ENCODE data around the gene RAB3GAP1.

RAB3GAP1 gene

DNA sequence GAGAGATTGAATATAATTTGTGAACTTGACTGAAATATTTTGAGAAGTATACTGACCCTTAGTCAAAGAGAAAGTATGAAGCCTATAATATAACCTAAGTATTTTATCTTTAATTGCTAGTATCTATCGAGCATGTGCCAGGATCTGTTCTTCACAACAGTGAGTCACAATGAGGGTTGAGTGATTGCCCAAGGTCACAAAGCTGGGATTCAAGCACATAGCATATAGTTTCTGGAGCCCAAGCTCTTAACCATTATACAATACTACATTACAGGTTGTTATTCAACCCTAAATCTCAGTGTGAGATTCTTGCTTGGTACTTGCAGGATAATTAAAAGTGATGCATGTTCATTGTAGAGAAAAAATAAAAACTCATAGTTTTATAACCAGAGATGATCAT lies 97.2 kb downstream of the RAB3GAP1 start:
- CTCF ChIA-PET, result no interaction called here
- POLR2A ChIA-PET, result no interaction called here
- TF ChIP-seq LEF1 (IDR thresholded peaks at IDR 0.05; ENCODE audit: borderline replicate concordance), result no peak
- TF ChIP-seq FOXK2 (IDR thresholded peaks at IDR 0.05), result no peak
- no peak for TF ChIP-seq L3MBTL2 (conservative IDR thresholded peaks at IDR 0.05)
- no peak for TF ChIP-seq HDGF (IDR thresholded peaks at IDR 0.05; ENCODE audit: borderline replicate concordance)
- TF ChIP-seq ZNF384 (IDR thresholded peaks at IDR 0.05), result no peak
- no peak for TF ChIP-seq CTBP1 (IDR thresholded peaks at IDR 0.05; ENCODE audit: borderline replicate concordance)
- TF ChIP-seq, protein P1, sequence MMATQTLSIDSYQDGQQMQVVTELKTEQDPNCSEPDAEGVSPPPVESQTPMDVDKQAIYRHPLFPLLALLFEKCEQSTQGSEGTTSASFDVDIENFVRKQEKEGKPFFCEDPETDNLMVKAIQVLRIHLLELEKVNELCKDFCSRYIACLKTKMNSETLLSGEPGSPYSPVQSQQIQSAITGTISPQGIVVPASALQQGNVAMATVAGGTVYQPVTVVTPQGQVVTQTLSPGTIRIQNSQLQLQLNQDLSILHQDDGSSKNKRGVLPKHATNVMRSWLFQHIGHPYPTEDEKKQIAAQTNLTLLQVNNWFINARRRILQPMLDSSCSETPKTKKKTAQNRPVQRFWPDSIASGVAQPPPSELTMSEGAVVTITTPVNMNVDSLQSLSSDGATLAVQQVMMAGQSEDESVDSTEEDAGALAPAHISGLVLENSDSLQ (IDR thresholded peaks at IDR 0.05), result no peak
- TF ChIP-seq FOXA1 (IDR thresholded peaks at IDR 0.05), result no peak
- no peak for TF ChIP-seq TARDBP (IDR thresholded peaks at IDR 0.05)
- TF ChIP-seq FOXM1 (IDR thresholded peaks at IDR 0.05; ENCODE audit: borderline replicate concordance), result no peak

DNA sequence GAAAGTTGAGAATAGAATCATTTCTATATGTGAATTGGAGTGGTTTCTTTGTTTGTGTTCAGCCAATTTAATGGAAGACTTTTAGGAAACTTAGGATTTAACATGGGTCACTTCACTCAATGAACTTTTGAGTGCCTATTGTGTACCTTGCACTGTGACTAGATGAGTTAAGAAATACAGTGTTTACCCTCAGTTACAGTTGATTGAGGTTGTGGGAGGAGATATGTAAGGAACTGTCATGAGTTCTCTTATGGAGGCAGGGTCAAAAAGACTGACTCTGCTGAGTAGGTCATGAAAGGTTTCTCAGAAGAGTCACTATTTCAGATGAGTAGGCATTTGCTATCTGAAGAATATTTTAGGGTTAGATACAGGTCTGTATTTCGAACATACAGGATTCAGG lies 98.6 kb downstream of the RAB3GAP1 start:
- no peak for DNase-seq (ENCODE audit: extremely low spot score)
- TF ChIP-seq, protein P1 (IDR thresholded peaks at IDR 0.05), result no peak
- TF ChIP-seq SUZ12 (IDR thresholded peaks at IDR 0.05) (no peak), ARNT (IDR thresholded peaks at IDR 0.05) (no peak), FOXM1 (IDR thresholded peaks at IDR 0.05; ENCODE audit: borderline replicate concordance) (no peak), FOXK2 (IDR thresholded peaks at IDR 0.05) (no peak), SP1 (IDR thresholded peaks at IDR 0.05) (no peak), FOXA1 (IDR thresholded peaks at IDR 0.05) (no peak), L3MBTL2 (conservative IDR thresholded peaks at IDR 0.05) (no peak), CTBP1 (IDR thresholded peaks at IDR 0.05; ENCODE audit: borderline replicate concordance) (no peak), TARDBP (IDR thresholded peaks at IDR 0.05) (no peak)
- POLR2A ChIA-PET, result no interaction called here
- CTCF ChIA-PET, result no interaction called here

More for the DNA sequence above, 97.2 kb downstream of the RAB3GAP1 start:
- no peak for DNase-seq (ENCODE audit: extremely low spot score)

DNA sequence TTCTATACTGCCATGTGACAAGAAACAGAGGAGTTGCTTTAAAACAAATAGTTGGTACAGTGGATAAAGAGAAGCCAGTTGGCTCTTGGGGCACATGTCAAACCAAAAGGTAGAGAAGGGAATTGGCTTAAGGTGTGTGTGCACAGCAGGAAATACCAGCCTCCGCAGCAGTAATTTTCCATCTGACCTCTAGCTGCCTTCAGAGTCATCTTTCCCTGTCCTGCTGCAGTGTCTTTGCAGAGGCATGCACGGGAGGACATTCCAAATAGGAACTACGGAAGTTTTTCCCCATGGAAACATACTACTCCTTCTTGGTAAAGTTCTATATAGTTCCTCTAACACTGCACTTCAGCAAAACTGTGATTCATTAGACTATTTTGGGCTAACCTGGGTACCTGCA lies 99.5 kb downstream of the RAB3GAP1 start:
- no peak for TF ChIP-seq LEF1 (IDR thresholded peaks at IDR 0.05; ENCODE audit: borderline replicate concordance)
- TF ChIP-seq NFRKB (IDR thresholded peaks at IDR 0.05), result no peak
- no peak for TF ChIP-seq FOXA1 (IDR thresholded peaks at IDR 0.05)
- no peak for TF ChIP-seq CTBP1 (IDR thresholded peaks at IDR 0.05; ENCODE audit: borderline replicate concordance)
- POLR2A ChIA-PET, result no interaction called here
- no peak for DNase-seq (ENCODE audit: extremely low spot score)
- CTCF ChIA-PET, result no interaction called here

DNA sequence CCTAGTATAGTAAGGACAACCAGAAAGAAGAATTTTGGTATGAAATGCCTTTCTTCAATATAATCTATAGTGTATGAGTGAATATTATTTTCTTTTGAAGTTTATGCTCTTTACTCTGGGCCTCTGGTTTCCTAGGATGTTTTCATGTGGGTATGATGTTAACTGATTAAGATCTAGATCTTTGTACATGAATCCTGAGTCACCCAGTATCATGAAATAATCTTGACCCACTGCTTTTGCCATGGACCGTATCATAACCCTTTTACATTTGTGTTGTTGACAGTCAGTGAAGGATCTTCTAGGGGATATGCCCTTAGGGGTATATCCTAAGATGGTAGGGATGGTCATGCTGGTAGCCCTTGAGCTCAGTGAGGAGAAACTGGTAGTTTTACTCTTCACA lies 100.3 kb downstream of the RAB3GAP1 start:
- CTCF ChIA-PET, result no interaction called here
- POLR2A ChIA-PET, result no interaction called here
- TF ChIP-seq FOXK2 (IDR thresholded peaks at IDR 0.05) (no peak), BHLHE40 (IDR thresholded peaks at IDR 0.05; ENCODE audit: borderline replicate concordance) (no peak), ELF4 (IDR thresholded peaks at IDR 0.05) (no peak), NFRKB (IDR thresholded peaks at IDR 0.05) (no peak), TARDBP (IDR thresholded peaks at IDR 0.05) (no peak), SP1 (IDR thresholded peaks at IDR 0.05) (no peak), CTBP1 (IDR thresholded peaks at IDR 0.05; ENCODE audit: borderline replicate concordance) (no peak), SUZ12 (IDR thresholded peaks at IDR 0.05) (no peak), FOXA1 (IDR thresholded peaks at IDR 0.05) (no peak), FOXM1 (IDR thresholded peaks at IDR 0.05; ENCODE audit: borderline replicate concordance) (no peak), HDGF (IDR thresholded peaks at IDR 0.05; ENCODE audit: borderline replicate concordance) (no peak), L3MBTL2 (conservative IDR thresholded peaks at IDR 0.05) (no peak), LEF1 (IDR thresholded peaks at IDR 0.05; ENCODE audit: borderline replicate concordance) (no peak), ARNT (IDR thresholded peaks at IDR 0.05) (no peak), ZNF384 (IDR thresholded peaks at IDR 0.05) (no peak)
- TF ChIP-seq, protein P1 (IDR thresholded peaks at IDR 0.05), result no peak
- no peak for DNase-seq (ENCODE audit: extremely low spot score)

DNA sequence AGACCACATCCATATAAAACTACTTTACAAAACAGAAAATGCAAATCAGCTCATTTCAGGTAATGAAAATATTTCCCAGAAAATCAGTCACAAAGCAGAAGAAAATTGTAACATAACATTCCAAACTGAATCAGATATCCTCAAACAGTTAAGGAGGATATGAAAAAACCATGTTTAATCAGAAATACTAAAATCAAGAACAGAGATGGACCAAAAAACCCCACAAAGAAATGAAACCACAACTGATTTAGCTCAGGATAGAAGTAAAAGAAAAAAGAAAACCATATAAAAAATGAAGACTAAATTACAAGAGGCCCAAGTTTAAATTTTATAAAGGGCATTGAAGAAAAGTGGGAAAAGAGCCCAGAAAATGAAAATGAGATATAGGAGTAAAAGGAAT lies 102.9 kb downstream of the RAB3GAP1 start:
- no peak for DNase-seq (ENCODE audit: extremely low spot score)
- TF ChIP-seq ZNF384 (IDR thresholded peaks at IDR 0.05) (no peak), SUZ12 (IDR thresholded peaks at IDR 0.05) (no peak), FOXM1 (IDR thresholded peaks at IDR 0.05; ENCODE audit: borderline replicate concordance) (no peak), TARDBP (IDR thresholded peaks at IDR 0.05) (no peak)
- ChIA-PET POLR2A (no interaction called here), CTCF (interaction anchor here (1.1 kb wide), 1 partner anchor 150 kb away, joined by 5 read pairs; no protein-coding TSS in a partner anchor)

DNA sequence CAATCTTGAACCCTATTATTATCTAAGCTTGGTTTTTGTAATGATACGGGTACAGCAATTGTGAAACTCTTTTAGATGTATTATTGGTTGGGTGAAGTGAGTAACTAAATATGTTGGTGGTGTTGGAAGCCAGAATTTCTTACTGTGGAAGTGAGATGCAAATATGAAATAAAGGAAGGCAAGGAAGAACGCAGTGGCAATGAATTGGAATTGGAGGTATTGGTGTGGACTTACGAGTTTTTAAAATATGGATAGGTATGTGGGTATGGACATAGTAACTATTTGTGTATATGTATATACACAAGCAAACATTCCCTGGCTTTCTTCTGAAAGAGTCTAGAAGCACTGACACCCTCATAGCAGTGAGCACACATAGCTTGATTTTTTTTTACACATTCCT lies 105.8 kb downstream of the RAB3GAP1 start:
- CTCF ChIA-PET, result no interaction called here
- POLR2A ChIA-PET, result no interaction called here
- DNase-seq (ENCODE audit: extremely low spot score), result no peak
- TF ChIP-seq BHLHE40 (IDR thresholded peaks at IDR 0.05; ENCODE audit: borderline replicate concordance) (no peak), ELF4 (IDR thresholded peaks at IDR 0.05) (no peak)

DNA sequence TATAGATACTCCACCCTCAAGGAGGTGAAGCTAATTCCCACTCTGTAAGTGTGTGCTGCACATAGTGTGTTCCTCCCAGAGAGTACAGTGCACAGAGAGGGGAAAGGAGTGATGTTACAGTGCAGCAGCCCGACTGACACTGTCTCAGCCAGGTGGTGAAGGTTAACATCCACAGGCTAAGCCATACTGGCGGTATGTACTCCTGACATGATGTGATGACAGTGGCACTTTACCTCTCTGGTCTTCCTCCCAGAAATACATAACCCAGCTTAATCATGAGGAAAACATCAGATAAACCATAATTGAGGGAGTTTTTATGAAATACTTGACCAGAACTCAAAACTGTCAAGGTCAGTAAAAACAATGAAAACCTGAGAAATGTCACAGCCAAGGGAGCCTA lies 107.1 kb downstream of the RAB3GAP1 start:
- POLR2A ChIA-PET, result no interaction called here

More for the DNA sequence above, 107.1 kb downstream of the RAB3GAP1 start:
- TF ChIP-seq TARDBP (IDR thresholded peaks at IDR 0.05) (no peak), FOXM1 (IDR thresholded peaks at IDR 0.05; ENCODE audit: borderline replicate concordance) (no peak), SP1 (IDR thresholded peaks at IDR 0.05) (no peak), BHLHE40 (IDR thresholded peaks at IDR 0.05; ENCODE audit: borderline replicate concordance) (no peak), LEF1 (IDR thresholded peaks at IDR 0.05; ENCODE audit: borderline replicate concordance) (no peak), SUZ12 (IDR thresholded peaks at IDR 0.05) (no peak)
- CTCF ChIA-PET, result no interaction called here
- DNase-seq (ENCODE audit: extremely low spot score), result no peak
